T follicular helper cell (primary cell): ENCODE results near the gene ADRA2B.

Source experiments
- DNase-seq: peaks from one replicate; pipeline ENCODE4 v3.0.0-alpha.2; 2020; ENCODE audit warnings: low read depth

Gene ADRA2B

DNA sequence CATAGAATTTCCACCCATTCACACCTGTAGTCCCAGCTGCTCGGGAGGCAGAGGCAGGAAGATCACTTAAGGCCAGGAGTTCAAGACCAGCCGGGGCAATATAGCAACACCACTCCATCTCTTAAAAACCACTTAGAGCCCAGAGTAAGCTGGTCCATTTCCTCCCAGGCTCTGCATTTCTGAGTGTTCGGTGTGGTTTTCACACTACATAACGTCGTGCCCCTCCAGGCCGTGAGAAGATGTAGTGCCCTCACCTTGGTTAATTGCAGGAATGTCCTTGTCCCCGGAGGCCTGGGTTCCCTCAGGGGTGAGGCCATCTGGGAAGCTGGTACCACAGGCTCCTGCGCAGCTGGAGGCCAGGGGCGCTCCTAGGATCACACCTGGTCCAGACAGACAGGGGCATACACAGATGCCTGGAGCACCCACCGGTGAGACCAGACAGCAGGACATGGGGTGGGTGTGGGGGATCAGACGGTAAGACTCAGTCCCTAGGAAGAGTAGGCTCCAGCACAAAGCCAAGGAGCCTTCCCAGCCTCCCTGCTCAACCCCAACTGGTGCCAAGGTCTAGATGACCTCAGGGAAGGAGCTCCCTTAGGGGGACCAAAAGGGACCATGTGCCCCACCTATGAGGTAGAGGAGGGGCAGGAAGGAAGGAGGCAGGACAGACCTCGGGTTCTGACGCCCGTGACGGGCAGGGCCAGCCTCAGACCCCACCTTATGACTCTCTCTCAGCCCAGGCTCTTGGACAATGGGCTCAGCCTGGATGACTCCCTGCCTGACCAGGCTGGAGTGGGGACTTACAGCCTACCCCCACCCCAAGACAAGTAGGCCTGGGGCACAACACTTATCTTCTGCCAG lies 21.2 kb upstream of the ADRA2B start:
- no peak for DNase-seq

DNA sequence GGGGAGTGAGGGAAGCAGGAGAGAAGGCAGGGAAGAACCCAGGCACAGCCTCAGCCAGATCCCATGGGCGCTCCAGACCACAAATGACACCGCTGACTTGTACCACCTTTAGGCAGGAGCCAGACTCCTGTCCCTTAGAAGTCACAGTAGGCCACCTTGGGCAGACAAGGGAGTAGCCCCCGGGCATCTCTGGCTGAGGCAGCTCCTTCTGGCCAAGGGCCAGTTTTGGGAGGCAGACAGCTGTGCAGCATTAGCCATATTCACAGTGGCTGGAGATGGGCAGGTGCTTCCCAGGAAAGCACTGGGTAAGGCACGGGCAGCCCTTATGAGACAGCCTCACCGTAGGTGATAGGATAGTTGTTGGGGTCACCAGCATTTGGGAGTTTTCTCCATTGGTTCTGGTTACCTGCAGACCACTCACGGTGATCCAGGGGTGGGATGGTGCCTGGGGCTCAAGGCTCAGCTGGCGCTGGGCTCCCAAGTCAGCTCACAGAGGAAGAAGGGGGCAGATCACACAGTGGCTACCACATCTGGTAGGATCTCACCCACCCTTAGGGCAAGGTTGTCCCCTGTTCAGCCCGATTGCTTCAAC lies 19.9 kb upstream of the ADRA2B start:
- DNase-seq: no peak

DNA sequence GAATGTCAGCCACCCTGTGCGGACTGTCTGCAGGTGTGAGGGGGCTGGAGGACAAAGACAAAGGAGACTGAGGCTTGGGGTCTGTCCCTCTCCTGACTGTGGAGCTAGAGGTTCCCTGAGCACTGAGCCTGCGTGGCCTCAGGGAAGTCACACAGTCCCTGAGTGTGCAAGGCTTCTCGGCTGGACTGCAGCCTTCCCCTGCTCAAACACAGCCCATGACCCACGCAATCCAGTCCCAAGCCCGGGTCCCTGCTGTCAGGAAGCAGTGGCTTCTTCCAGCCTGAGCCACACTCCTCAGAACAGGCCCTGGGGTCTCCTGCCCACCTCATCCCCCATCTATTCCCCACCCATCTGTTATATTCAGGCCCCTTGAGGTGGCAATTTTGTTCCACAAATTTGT lies 19.2 kb upstream of the ADRA2B start:
- DNase-seq: no peak

DNA sequence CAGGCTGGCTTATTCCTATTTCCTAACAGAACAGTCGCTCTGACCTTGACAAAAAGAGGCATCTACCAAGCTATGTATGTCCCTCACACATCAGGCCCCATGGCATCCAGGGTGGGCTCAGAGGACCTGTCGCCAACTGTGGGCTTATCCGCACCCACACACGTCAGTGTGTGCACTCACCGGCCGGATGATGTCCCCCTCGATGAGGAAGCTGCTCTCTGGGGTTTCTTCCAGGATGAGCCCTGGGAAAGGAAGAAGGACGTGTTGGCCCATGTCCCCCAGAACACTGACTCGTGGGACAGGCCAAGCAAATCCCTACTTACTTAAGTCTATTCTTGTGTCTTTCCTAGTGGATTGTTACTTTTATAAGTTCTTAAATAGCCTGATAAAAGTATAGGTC lies 18.8 kb upstream of the ADRA2B start:
- DNase-seq: no peak

DNA sequence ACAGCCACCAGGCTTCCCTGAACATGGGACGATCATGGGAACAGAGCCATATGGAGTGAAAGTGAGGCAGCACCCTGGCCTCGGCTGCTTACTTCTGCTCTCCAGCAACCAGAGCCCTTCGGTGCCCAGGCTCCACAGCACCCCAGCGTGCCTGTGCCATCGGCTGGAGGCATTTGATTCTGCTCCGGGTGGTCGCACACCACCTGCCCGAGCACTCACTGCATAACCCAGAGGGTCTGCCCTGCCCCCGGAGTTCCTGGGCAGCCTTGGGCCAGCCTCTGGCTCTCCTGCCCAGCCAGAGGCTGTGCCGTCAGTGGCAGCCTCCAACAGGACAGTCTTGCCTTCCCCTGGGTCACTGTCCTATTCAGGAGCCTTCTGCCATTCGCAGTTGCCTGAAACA lies 18.1 kb upstream of the ADRA2B start:
- DNase-seq: no peak

DNA sequence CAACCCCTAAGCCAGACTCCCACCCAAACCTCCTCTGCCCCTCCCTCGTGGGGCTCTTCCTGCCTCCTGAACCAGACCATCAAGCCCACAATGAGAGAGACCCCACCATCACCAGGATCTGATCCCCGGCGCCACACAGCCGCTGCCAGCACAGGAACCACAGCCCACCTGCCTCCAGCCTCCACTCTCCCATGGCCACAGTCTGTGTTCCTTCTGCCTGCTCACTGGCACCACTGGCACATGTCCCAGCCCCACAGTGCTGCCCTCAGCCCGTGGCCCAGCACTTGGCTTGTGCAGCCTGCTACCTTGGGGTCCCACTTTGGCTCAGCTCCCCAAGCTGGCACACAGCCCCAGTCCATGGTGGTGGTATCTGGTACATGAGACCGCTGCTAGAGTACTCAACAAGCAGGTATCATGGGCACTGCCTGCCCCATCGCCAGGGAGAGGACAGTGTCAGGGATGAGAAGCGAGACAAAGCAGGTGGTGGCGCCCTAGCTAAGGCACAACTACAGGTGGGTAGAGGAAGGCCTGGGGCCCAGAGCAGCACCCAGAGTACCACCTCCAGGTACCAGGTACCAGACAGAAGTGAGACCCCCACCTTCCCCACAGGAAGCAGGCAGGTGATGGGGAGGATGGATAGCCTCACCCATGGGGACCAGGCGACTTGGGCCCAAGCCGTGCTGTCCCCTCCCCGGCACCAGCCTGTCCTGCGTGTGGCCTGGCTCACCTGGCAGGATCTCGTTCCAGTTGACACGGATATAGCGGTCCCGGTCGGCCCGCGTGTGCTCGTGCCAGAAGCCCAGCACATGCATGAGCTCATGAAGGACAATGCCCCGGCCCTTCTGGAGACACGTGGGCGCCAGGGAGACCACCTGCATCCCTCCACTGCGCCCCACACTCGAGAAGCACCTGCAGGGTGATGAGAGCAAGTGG lies 15.7 kb upstream of the ADRA2B start:
- no peak for DNase-seq

DNA sequence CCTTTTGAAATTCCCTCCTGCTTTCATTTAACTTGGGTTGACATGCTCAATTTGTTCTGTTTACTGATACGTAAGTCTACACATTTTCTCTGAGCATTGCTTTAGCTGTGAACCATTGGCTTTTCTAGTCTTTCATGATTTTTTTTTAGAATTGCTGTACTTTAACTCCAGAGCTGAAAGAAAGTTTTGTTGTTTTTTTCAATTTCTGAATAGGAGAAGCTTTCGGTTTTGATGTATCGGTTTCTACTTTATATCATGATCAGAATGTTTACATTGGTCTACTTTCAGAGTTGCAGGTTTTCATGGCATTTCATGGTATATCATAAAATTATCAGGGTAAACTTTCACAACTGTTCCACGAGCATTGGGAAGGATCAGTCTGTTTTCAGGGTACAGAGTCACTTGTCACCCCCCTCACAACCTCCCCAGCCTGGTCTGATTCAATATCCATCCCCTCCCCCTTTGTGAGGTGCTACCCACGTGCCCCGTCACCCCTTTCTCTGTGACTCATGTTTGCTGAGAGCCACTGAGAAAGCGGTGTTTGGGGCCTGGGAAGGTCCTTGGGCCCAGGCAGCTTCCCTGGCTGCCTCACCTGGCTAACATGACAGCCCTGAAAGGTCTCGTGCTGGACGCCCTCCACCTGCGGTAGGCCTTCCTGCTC lies 14.9 kb upstream of the ADRA2B start:
- no peak for DNase-seq

DNA sequence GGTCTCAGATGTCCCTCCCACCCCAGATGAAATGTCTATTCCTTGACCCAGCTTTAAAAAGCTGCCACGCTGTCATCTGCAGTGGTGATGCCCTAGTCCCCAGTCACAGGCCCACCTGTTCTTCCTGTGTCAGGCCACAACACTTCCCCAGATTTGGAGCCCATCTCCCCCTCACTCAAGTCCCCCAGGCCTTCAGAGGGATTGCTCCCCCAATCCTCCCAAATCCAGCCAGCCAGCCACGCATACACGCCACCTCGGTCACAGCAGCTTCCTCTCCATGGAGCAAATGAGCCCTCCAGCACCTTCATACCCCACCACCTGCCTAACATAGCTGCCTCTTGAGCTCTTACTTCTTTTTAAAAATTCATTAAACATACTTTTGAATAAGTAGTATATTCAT lies 14.1 kb upstream of the ADRA2B start:
- DNase-seq: no peak

DNA sequence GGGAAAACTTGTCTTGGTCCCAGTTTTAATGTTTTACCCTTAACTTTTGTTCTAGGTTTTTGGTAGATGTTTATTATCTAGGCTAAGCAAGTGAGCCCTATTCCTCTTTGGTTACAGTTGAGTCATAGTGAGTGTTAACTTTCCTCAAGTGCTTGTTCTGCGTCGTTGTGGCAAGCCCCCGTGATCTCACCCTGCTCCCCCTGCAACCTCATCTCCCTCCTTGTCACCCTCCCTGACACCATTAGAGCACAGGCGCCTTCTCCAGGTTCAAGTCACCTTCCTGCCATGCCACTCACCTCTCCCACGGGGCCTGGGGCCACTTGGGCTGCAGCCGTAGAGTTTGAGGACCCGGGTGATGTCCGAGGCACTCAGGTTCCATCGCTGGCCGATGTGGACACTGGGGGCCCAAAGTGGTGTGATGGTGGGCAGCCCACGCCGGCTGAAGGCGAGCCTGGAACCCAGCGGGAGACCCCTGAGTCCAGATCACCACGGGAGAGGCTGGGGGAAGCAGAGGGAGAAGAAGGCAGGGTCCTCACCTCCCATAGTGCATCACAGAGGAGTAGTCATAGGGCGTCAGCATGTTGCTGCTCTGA lies 13.3 kb upstream of the ADRA2B start:
- DNase-seq: no peak

DNA sequence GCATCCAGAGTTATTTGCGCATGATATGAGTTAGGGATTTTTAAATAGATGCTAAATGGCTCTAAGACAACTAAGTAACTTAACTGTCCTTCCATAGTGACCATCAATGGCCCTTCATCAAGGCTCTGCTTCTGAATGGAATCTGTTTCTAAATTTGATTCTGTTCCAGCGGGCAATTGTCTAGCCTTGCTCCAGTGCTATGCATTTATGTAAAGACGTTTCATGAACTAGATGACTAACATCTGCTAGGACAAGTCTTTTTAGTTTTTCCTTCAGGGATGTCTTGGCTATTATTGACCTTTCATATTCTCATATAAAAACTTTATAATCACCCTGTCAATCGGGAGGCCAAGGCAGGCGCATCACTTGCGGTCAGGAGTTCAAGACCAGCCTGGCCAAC lies 12.1 kb upstream of the ADRA2B start:
- no peak for DNase-seq

DNA sequence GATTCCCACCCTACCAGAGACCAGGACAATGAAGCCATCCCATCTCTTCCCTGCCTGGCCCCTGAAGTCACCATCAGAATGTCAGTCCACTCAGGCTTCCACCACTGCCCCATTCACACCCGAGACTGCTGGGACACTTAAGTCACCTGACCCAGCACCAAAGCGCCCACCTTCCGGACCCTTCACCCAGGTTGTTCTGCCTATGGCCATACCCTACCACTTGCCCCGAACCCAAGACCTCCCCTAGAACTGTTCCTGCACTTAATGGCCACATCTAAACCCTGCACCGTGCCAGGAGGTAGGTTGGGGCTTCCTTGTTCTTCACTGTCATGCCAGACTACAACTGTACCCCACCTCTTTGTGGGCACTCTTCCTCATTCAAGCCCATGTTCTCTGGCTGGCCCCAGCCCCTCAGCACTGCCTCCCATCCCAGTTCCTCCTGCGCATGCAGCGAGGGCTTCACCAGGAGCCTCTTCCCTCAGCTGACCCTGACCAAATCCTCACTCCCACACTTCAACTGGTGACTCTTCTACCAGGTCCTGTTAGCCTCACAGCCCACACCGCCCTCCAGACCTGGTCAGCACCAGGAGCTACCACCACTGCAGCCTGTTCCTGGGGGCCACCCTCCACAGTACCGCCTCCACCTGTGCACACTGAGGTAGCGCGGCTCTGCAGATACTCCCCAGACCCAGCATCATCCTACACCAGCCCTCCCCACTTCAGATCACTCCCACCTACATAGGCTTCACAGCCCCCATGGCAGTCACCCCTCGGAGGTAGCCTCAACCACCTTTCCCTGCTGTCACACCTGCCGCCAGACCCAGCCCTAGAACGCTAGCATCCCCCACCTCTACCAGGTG lies 8.3 kb upstream of the ADRA2B start:
- DNase-seq: no peak

DNA sequence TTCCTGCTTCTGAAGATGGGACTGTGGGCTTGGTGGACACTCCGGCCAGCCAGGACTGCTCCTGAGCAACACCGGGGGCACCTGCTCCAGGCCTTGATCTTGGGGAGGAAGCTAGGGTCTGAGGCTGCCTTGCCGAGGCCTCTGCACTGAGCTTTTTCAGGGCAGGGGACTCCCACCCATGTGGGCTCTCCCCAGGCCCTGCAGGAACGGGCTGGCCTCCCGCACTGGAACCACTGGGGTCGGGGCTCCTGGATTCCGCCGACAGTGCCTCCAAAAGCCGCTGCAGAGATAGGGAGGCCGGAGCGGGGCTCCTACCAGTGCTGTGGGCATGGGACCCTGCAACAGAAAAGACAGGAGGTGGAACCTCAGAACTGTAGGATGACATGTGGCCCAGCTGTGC lies 7.6 kb upstream of the ADRA2B start:
- DNase-seq: no peak

DNA sequence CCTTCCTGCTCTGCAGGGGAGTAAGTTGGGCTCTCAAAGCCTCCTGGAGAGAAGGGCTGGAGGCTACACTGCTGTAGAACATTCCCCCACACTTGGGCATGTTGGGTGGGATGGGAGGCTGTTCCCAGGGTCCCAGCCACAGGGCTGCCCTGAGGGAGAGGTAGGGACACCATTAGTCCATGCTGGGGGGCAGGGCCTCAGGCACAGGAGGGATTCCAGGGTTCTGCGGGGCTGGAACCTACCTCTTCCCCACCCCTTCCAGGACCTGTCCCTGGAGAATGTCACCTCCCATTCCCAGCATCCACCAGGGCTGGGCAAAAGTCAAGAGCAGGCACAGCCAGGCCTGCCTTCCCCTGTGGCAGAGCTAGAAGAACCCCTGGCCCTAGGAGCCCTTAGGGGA lies 6.9 kb upstream of the ADRA2B start:
- no peak for DNase-seq

DNA sequence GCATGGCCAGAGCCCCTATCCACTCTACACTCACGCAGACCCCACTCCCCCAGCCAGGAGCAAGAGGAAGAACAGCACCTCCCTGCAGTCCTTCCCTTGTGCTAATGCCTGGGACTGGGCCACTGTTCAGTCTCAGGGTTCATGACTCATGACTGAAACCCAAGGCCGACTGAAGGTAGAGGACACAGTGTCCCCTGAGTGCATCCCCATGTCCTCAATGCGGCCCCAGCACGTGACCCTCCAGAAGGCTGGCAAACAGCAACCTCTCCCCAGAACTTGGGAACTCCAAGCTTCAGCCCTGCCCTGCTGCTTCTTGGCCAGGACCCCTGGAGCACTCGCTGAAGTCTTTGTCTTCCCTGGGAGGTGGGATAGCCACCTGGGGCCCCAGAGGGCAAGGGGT lies 6.0 kb upstream of the ADRA2B start:
- no peak for DNase-seq

DNA sequence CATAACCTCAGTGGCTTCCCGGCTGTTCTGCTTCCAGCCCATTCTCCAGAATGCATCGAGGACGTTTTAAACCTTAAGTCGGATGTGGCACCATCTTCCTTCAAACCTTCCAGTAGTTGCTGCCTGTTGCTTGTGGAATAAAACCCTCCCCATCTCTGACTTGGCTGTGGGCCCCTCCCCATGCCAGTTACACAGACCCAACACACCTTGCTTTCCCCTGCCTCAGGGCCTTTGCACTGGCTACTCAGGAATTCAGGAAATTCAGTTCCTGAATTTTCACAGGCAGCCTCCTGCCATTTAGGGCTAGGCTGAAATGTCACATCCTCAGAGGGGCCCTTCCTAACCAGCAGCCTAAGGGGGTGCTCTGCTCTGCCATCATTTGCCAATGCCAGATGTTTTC lies 5.0 kb upstream of the ADRA2B start:
- no peak for DNase-seq

DNA sequence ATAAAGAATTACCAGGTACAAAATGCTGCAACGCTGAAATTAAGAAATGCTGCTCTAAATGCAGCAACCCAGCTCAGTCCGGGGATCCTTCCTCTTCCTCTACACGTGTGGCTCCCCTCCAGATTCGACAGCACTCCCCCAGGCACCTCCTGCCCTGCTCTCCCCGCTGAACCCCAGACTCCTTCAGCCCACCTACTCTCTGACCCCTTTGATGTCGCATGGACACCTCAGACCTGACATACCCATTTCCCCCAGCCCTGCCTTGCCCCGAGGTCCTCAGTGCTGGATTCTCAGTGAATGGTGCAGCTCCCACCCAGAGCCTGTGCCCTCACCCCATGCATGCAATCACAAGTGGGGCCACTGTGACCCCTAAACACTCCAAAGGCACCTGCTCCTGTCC lies 4.6 kb upstream of the ADRA2B start:
- DNase-seq: no peak

DNA sequence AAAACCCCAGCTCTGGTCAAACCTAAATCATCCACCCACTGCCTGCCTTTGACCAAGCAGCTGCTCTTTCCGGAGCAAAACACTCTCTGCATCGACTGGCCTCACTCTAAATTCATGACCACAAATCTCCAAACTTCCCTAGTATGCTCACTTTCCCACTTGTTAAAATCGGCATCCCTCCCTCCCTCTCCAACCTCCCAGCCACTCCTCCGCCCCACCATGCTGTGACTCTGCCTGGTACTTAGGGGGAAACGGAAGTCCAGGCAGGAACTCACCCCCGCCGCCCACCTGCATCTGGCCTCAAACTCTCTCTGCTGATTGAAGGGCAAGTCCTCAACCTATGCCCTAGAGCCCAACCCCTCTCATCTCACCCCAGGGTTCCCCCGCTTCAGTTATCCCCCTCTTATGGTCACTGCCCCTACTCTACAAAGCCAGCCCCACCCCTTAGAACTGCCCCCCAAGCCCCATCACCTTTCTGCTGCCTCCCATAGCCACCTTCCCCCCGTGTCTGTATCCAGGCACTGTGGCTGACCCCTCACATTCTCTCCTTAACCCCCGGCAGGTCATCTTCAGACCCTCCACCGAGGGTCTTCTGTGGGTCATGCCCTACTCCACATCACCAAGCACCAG lies 3.8 kb upstream of the ADRA2B start:
- no peak for DNase-seq

DNA sequence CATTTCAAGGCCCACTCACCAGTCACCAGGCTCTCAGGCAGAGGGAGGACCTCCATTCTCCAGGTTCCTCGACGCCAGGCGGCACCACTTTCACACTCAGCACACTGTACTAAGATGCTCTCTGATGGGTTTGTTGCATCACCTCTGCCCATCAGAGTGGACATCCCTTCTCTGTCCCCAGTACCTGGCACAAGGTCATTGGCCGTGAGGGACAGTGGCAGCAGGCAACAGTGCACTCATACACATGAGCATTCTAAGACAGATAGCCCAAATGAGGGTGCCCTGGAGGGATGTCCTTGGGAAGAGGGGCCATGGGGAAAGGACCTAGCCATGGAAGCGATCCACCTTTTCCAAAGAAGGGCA lies 3.0 kb upstream of the ADRA2B start:
- no peak for DNase-seq

DNA sequence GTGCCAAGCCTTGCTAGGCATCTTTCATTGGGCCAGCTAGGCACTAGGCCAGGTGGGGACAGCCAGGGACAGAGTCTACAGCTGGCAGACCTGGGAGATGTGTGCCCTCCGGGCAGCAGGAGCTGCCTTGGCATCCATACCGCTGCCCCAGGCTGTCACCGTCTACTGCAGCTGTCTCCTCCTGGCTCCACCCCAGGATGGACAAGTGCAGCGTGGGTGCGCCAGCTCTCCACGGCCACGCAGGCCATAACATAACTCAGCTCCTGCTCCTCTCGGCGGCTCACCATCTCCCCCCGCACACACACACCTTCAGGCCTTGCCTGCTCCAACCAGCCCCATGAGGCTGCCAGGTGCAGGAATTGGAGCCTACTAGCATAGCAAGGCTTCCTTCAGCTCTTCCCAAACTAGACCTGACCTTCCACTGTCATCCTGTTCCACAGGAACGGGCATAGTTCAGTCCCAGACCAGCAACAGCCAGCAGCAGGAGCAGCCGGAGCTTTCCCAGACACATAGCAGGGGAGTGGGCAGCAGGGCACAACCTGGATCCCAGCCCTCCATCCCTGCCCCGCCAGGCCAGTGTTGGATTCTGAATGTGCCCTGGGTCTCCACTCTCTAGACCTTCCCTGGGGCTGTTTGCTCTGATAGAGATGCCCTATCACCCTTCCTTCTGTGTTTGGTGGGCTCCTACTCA lies 2.5 kb upstream of the ADRA2B start:
- DNase-seq: no peak
